ENCODE results near the gene RASA2. TPM values are rescaled to one million over a fixed set of nuclear protein-coding genes. Genes with fewer than 3 reads are reported as not detected.

The RASA2 gene
- polyA plus RNA-seq, 1 donor (not counting 4 experiments of a cell fraction or from before 2014, with no cell fraction given): 10.3 TPM

- Histone ChIP-seq H3K4me2 (ENCODE audit: control insufficient read depth, extremely low read depth, insufficient read depth, low read depth, low read length) (no peak overlapping the region), H4K20me1 (ENCODE audit: control insufficient read depth, extremely low read depth, insufficient read depth, low read length) (no peaks in the 10 kb centered on the region), H3K9me1 (ENCODE audit: control insufficient read depth, extremely low read depth, insufficient read depth, low read length) (no peaks in the 10 kb centered on the region), H3K9ac (ENCODE audit: control insufficient read depth, extremely low read depth, insufficient read depth, low read length) (no peak overlapping the region), H2AFZ (ENCODE audit: control insufficient read depth, low read length) (peak overlapping the region; percentile 19), H3K27ac (ENCODE audit: control insufficient read depth, insufficient read depth, low read length) (no peak overlapping the region), H3K36me3 (ENCODE audit: control insufficient read depth in 2 of 2, extremely low read depth in 1 of 2, insufficient read depth in 2 of 2, low read length in 2 of 2) (no peaks in the 10 kb centered on the region), H3K27me3 (ENCODE audit: control insufficient read depth, extremely low read depth, insufficient read depth, low read length) (no peaks in the 10 kb centered on the region), H3K4me3 (ENCODE audit: control insufficient read depth in 2 of 3, extremely low read depth in 1 of 3, insufficient read depth in 2 of 3, low read depth in 1 of 3, low read length in 3 of 3) (no peak overlapping the region), H3K9me3 (ENCODE audit: control insufficient read depth, low read depth, low read length) (no peaks in the 10 kb centered on the region), H3K4me1 (ENCODE audit: control insufficient read depth, extremely low read depth, insufficient read depth, low read length) (peaks cover 2% of the 10 kb centered on the region), H3K79me2 (ENCODE audit: control insufficient read depth, insufficient read depth, low read length) (no peaks in the 10 kb centered on the region)
- FAIRE-seq (no peak), DNase-seq (ENCODE audit: low read depth, low spot score) (no peak)
- dilution Hi-C loops (cut with MboI; ENCODE audit: extremely low pct_ligation_motif_present, low sequenced_read_pairs): no loop called here
- TF ChIP-seq, protein P1, sequence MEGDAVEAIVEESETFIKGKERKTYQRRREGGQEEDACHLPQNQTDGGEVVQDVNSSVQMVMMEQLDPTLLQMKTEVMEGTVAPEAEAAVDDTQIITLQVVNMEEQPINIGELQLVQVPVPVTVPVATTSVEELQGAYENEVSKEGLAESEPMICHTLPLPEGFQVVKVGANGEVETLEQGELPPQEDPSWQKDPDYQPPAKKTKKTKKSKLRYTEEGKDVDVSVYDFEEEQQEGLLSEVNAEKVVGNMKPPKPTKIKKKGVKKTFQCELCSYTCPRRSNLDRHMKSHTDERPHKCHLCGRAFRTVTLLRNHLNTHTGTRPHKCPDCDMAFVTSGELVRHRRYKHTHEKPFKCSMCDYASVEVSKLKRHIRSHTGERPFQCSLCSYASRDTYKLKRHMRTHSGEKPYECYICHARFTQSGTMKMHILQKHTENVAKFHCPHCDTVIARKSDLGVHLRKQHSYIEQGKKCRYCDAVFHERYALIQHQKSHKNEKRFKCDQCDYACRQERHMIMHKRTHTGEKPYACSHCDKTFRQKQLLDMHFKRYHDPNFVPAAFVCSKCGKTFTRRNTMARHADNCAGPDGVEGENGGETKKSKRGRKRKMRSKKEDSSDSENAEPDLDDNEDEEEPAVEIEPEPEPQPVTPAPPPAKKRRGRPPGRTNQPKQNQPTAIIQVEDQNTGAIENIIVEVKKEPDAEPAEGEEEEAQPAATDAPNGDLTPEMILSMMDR (optimal IDR thresholded peaks at IDR 0.05 in 1 of 3, IDR thresholded peaks at IDR 0.05 in 1 of 3, conservative IDR thresholded peaks at IDR 0.05 in 1 of 3; ENCODE audit: extremely low read depth in 1 of 3, insufficient read depth in 2 of 3, low read length in 3 of 3): no peak
- no peak for TF ChIP-seq EZH2 (IDR thresholded peaks at IDR 0.05; ENCODE audit: low read length)
Measured at GRCh38 chr3:141643796-141644195, 157.0 kb downstream of the RASA2 start.

GRCh38 chr3:141644931-141645330 is 158.1 kb downstream of the RASA2 start:
- Histone ChIP-seq H3K9ac (ENCODE audit: control insufficient read depth, extremely low read depth, insufficient read depth, low read length) (no peak overlapping the region), H4K20me1 (ENCODE audit: control insufficient read depth, extremely low read depth, insufficient read depth, low read length) (no peaks in the 10 kb centered on the region), H3K79me2 (ENCODE audit: control insufficient read depth, insufficient read depth, low read length) (no peaks in the 10 kb centered on the region), H2AFZ (ENCODE audit: control insufficient read depth, low read length) (no peak overlapping the region), H3K4me3 (ENCODE audit: control insufficient read depth in 2 of 3, extremely low read depth in 1 of 3, insufficient read depth in 2 of 3, low read depth in 1 of 3, low read length in 3 of 3) (no peak overlapping the region), H3K4me2 (ENCODE audit: control insufficient read depth, extremely low read depth, insufficient read depth, low read depth, low read length) (no peak overlapping the region), H3K27me3 (ENCODE audit: control insufficient read depth, extremely low read depth, insufficient read depth, low read length) (no peaks in the 10 kb centered on the region), H3K9me1 (ENCODE audit: control insufficient read depth, extremely low read depth, insufficient read depth, low read length) (no peaks in the 10 kb centered on the region), H3K36me3 (ENCODE audit: control insufficient read depth in 2 of 2, extremely low read depth in 1 of 2, insufficient read depth in 2 of 2, low read length in 2 of 2) (no peaks in the 10 kb centered on the region), H3K27ac (ENCODE audit: control insufficient read depth, insufficient read depth, low read length) (no peak overlapping the region), H3K4me1 (ENCODE audit: control insufficient read depth, extremely low read depth, insufficient read depth, low read length) (peaks cover 2% of the 10 kb centered on the region), H3K9me3 (ENCODE audit: control insufficient read depth, low read depth, low read length) (no peaks in the 10 kb centered on the region)
- dilution Hi-C loops (cut with MboI; ENCODE audit: extremely low pct_ligation_motif_present, low sequenced_read_pairs): no loop called here
- FAIRE-seq: no peak
- TF ChIP-seq, protein P1 (optimal IDR thresholded peaks at IDR 0.05 in 1 of 3, IDR thresholded peaks at IDR 0.05 in 1 of 3, conservative IDR thresholded peaks at IDR 0.05 in 1 of 3; ENCODE audit: extremely low read depth in 1 of 3, insufficient read depth in 2 of 3, low read length in 3 of 3): peak; percentile 71 to 88 (median 83)
- no peak for TF ChIP-seq EZH2 (IDR thresholded peaks at IDR 0.05; ENCODE audit: low read length)
- no peak for DNase-seq (ENCODE audit: low read depth, low spot score)
